Hematopoietic multipotent progenitor cell treated with erythropoietin and hydrocortisone succinate and interleukin-3 and kit ligand, for 6 days (in vitro differentiated cells): ENCODE results near the gene ADRA2C.
A peak's percentile ranks its signal among the peaks of the same experiment; 100 is the strongest.

Experiments used
- DNase-seq: peaks from one replicate; pipeline ENCODE4 v3.0.0-alpha.2; 2015

ADRA2C gene

DNA sequence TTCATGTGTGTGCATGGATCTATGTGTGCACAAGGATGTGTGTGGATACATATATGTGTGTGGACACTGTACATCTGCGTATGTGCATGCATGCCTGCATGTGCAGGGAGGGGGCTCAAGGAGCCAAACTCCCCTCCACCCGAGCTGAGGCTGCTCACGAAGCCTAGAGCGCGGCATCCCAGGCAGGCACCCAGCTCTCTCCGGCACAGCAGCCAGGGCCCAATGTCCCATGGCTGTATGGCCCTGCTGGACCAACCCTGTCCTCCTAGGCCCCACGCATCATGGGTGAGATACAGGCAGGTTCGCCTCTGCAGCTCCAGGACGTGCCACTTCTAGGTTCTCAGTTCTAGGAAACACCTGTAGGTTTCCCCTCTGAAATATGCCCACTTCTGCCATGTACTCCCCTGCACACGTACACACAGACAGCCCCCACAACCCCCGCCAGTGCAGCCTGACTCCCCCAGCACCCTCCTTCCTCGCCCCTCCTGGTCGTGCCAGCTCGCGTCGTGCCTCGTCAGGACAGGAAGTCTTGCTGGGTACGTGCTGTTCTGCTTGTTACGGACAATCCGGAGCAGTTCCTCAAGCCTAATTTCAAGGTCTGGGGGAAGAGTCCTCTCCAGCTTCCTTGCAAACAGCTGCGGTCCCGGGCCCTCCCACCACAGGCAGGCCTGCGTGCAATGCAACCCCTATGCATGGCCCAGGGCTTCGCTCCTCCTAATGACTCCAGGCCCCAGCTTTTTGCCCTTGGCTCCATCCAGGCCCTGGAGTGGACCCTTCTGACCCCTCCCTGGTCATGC, 3.2 kb upstream of the ADRA2C start:
- DNase-seq: peak; percentile 13

DNA sequence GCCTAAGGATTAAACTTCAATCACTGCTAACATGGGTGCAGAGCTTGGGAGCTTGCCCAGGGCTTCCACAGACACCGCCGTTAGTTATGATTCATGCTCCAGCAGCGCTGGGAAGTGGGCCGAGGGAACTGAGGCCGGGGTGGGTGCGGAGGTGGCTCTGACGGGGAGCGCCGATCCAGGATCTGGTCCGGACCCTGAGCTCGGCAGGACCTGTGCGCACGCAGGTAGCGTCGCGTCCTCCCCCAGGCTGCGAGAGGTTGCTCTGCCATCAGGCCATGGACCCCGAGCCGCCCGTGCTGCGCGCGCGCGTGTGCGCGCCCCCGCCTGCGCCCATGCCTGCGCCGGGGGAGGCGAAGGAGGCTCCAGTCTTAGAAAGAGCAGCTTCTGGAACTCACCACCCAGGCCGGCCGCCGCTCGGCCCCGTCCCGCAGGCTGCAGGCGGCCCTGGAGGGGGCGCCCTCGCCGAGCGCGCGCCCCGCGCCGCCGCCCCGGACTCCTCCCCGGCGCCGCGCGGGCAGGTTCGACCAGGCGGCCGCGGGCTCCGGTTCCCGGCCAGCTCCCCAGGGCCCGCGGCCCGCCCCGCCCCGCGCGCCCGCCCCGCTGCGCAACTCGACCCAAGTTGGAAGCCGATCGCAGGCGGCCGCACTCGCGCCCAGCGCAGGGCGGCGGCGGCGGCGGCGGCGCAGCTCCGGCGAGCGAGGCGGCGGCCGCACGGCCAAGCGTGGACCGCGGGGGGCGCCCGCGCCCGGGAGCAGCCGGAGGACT, 732 bp upstream of the ADRA2C start:
- DNase-seq: peak; percentile 32

DNA sequence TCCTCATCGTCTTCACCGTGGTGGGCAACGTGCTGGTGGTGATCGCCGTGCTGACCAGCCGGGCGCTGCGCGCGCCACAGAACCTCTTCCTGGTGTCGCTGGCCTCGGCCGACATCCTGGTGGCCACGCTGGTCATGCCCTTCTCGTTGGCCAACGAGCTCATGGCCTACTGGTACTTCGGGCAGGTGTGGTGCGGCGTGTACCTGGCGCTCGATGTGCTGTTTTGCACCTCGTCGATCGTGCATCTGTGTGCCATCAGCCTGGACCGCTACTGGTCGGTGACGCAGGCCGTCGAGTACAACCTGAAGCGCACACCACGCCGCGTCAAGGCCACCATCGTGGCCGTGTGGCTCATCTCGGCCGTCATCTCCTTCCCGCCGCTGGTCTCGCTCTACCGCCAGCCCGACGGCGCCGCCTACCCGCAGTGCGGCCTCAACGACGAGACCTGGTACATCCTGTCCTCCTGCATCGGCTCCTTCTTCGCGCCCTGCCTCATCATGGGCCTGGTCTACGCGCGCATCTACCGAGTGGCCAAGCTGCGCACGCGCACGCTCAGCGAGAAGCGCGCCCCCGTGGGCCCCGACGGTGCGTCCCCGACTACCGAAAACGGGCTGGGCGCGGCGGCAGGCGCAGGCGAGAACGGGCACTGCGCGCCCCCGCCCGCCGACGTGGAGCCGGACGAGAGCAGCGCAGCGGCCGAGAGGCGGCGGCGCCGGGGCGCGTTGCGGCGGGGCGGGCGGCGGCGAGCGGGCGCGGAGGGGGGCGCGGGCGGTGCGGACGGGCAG, 792 bp downstream of the ADRA2C start:
- peak; percentile 13 for DNase-seq

DNA sequence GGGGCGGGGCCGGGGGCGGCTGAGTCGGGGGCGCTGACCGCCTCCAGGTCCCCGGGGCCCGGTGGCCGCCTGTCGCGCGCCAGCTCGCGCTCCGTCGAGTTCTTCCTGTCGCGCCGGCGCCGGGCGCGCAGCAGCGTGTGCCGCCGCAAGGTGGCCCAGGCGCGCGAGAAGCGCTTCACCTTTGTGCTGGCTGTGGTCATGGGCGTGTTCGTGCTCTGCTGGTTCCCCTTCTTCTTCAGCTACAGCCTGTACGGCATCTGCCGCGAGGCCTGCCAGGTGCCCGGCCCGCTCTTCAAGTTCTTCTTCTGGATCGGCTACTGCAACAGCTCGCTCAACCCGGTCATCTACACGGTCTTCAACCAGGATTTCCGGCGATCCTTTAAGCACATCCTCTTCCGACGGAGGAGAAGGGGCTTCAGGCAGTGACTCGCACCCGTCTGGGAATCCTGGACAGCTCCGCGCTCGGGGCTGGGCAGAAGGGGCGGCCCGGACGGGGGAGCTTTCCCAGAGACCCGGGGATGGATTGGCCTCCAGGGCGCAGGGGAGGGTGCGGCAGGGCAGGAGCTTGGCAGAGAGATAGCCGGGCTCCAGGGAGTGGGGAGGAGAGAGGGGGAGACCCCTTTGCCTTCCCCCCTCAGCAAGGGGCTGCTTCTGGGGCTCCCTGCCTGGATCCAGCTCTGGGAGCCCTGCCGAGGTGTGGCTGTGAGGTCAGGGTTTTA, 1.5 kb downstream of the ADRA2C start:
- peak; percentile 30 for DNase-seq

DNA sequence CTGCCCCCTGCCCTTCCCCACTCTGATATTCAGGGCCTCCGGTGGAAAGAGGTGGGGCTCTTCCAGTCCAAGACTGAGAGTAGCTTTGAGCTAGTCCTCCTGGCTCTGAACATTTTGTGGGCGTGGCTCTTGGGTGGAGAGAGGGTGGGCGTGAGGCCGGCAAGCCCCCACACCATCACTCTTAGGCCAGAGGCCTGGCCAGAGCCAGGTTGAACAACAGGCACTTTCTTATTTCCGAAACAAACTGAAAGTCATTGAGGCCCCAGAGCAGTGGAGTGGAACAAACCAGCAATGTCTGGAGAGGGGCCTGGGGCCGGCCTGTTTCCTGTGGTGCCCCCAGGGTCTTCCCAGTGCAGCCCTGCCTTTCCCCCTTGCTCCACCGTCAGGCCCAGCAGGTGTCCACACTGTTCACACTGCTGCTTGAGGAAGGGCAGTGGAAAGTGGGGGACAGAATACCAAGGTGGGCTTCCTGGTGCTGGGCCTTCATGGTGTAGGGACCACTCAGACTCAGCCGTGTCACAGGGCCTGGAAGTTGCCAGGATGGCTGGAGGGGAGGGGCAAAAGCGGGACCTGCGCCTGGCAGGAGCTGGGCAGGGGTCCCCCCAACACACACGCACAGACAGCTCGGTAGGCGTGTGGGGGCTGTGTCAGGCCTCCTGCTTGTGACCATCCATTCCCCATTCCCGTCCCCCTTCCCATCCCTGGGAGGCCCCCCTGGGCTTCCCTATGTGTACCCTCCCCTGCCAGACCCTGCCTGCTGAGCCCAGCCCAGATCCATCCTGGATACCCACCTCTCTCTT, 2.9 kb downstream of the ADRA2C start:
- no peak for DNase-seq

DNA sequence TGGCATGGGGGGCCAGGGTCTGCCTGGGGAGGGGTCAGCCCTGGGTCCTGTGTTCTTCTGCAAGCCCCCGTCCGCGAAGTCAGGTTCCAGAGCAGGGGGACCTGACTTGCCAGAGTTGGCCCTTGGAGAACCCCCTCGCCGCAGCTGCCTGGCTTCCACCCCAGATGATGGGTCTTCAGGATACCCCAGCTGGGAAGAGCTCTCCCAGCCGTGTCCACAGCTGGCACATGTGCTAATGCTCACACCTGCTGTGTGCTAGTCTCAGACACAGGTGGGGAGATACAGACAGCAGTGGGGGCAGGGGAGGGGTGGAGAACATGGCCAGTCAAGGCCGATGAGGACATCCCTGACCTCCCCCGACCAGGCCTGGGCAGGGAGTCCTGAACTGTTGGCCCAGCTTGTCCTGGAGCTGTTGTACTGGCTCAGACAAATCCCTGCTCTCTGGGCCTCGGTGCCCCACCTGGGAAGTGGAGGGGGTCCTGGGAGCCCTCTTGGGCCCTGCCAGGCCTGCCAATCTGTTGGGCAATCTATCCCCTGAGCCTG, 3.5 kb downstream of the ADRA2C start:
- DNase-seq: no peak

DNA sequence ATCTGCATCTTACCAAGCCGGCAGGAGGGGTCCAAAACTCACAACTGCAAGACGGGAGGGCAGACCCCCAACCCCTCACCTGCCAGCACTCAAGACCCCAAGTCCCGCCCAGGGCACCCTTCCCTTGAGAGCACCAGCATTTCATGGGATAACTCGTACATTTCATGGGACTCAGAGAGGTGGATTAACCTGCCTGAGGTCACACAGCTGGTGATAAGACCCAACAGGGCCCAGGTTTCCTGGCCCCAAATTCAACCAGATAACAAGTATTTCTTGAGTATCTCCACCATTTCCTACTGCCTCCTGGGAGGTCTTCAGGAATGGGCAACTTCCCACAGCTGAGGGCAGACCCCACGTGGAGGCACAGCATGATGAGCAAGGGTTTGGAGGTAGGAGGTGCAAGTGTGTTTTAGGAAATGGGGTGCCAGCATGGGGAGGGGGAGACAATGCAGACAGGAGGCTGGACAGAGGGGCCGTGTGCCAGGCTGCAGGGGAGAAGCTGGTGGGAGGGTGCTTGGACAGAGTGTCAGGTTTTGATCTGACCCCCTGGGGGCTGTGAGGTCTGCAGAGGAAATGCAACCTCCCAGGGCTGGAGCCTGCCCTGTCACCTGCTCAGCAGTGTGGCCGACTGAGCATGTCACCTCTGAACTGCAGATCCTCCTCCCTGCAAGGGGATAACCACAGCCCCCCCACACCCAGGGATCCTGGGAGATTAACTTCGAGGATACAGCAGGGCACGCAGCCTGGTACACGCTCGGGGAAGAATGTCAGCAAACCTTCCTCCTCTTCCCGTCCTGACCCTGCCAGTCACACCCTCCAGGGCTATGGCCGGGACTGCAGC, 4.4 kb downstream of the ADRA2C start:
- no peak for DNase-seq

DNA sequence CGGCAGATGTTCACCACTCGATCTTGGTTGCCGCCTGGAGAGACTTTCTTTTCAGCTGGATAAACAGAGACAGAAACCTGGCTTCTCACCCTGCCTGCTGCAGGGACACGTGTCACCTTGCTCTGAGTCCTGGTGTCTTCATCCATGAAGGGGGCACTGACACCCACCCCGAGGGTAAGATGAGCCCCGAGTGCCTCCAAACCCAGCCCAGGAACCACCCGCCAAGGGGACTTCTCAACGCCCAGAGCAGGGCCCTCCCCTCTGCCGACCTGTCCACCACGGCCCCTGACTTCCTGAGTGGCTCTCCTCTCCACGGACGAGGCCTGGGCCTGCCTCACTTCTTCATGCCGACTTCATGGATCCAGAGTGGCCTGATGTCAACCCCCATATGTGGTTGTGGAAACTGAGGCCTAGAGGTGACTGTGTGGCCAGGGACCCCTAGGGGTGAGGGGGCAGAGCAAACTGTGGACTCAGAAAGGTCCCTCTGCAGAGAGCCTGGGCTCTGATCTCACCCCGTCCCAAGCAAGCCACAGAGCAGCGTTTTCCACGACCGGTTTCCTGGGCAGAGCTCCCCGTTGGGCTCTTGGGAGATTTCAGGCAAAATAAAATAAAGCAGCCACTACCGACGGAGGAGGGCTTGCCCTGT, 5.1 kb downstream of the ADRA2C start:
- DNase-seq: no peak

DNA sequence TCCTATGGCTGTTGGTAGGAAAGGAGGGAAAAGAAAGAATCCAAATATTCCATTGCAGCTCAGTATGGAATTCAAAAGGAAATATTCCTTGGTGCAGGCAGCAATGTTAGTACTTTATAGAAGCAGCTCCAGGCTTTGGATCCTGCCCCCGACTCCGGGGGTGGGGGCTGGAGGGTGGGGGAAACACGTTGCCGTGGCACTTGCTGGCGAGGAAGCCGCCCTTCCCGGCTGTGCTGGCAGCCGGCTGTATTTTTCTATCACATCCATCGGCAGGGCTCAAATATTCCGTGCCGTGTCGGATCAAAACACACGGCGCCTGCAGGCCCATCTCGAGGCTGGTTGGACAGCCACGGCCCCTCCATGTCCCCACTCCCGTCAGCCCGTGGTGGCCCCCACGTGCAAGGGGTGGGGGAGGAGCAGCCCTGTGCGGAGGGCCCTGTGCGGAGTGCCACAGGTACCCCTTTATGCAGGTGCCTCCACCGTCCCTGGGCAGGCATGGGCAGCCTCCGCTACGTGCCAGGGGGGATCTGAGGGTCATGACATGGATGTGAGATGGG, 5.8 kb downstream of the ADRA2C start:
- DNase-seq: no peak

DNA sequence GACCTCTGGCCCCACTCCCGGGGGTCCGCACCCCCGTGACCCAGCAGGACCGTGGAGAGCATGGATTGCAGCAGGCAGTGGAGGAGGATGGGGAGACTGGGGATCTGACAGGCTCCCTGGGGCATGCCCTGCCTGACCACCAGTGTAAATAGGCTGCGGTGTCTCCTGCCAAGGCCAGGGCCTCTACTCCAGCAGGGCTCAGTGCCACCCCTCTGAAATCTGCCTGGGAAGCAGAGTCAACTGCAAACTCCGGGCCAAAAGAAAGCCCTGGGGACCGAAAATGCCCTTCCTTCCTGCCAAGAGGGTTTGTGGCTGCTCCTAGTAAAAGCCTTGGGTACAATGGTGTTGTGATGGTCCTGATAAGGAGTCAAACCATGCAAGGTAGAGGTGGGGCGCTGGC, 6.4 kb downstream of the ADRA2C start:
- no peak for DNase-seq

DNA sequence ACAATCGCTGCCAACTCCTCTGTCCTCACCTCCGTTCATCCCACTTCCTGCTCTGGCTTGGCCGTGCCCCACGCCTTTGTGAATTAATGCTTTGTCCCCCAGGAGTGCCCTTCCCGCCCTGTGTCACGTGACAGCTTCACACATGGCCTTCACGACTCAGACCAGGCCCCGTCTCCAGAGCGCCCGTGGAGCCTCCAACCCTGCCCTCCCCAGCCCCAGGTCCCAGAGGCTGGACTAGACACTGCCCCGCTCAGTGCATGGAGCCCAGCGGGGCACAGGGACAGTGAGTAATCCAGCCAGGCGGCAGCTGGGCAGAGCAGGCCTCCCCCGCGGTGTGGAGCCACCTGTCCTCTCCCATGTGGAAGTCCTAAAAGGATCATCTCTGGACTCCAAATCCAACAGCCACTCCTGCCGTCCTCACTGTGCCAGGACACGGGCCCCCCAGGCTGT, 7.4 kb downstream of the ADRA2C start:
- DNase-seq: no peak

DNA sequence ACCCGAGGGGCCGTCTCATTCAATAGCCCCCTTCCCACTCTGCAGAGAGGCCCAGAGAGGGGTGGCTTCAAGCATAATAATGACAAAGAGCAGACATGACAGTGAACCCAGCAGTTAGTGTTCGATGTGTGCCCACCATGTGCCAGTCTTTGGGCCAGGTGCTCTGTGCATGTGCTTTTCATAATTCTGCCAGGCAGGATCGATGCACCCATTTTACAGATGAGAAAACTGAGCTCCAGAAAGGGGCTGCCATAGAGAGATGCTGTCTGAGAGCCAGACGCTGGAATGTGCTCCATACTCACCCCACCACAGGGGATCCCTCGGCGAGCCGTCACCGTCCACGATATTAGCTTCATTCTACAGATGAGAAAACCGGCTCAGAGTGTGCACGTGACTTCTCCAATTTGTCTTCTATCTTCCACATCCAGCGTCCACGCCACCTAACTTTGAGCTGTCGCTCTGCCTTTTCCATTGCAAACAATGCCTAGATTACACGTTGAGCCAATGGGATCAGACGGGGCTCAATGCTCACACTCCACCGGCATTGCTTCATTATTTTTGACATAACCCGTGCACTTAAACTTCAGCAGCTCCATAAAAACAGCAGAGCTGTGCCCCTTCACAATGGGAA, 8.2 kb downstream of the ADRA2C start:
- no peak for DNase-seq

DNA sequence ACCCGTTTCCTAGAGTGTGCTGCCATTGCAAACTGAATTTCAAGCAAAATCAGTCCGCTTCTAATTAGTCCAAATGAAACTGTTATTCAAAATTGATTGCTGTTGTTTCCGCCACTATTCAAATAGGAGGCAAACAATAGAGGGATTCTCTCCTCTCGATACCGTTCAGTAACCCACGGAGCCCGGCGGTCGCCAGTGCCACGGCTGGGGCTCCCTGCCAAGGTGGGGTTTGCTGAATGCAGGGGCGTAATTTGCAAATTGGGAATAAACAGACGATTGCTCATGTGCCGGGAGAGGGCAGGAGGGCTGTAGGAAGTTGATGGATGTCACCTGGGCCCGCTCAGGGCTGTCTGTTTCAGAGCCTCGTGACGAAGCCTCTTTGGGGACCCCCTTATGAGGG, 8.8 kb downstream of the ADRA2C start:
- DNase-seq: no peak

DNA sequence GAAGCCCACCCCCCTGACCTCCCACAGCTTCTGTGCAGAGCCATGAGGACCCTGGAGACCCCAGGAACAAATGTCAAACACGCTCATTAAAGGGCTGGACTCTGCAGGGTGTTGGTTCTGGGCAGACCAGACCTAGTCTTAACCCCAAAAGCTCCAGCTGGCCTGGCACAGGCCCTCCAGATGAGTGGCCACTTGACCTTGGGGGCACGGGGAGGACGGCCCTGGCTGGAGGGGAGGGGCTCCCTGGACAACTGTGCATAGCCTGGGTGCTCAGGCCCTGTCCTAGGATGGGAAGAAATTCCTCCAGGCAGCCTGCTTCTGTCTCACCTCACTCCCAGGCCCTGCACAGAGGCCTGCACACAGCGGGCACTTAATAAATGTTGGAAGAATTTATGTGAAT, 9.4 kb downstream of the ADRA2C start:
- DNase-seq: no peak

DNA sequence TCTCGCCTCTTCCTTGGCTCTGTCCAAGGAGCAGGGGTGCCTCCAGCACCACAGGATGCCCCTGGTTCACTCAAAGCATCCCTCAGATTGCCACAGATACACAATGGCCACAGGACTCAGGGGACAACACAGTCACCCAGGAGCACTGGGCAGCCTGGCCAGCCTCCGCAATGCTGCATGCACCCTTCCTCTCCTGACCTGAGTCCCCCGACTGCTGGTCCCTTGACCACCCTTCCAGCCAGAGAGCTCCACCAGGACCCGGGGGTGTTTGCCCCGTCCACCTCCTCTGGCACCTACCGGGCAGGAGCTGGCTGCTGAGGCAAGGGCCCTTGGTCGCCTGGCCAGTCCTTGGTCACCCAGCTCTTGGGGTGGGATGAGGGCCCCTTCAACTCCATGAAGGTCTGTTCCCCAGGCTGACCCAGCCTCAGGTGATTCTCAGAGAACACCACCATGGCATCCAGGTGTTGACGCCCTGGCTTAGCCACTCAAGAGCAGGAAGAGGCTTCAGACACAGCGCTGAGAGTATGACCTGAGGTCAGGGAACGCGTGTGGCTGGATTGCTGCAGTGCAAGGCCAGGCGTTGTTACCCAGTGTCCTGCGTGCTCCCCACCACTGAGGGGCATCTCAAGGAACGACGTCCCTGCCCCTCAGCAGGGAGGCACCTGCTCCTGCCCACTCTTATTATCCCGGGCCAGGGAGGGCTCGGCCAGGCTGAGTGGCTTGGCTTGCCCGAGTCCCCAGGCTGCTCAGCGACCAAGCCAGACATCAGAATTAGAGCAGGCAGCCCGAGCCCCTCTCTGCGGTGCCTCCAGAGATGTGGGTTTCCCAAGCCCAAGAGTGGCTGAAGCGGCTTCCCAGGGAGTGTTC, 10.2 kb downstream of the ADRA2C start:
- no peak for DNase-seq

DNA sequence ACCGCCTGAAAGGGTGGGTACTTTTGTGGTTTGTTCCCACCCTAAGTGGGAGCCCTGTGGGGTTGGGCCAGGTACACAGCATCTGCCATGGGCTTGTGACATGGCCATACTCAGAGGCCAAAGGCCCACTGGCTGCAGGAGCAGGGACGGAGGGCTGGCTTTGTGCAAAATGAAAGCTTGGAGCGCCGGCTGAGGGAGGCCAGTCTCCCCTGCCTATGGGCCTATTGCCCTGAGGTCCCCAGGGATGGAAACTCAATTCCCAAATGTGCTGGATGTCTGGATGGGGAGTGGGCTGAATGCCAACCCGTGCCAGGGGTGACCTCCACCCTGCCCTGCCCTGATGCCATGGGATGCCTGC, 10.8 kb downstream of the ADRA2C start:
- DNase-seq: no peak

DNA sequence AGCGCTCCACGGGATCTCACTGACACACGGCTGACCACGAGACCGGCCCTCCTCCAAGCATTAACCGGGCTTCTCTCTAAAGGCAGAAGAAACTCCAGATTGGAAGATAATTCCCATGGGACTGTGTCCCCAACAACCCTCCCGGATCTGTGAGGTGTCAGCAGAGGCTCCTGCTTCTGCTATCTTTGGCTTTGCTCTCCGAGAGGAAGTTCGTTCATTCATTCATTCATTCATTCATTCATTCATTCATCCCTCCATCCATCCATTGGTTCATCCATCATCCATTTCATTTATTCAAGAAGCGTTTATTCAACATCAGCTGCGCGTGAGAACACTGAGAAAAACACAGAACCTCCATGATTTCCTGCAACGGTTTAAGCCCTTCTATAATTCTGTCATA, 11.5 kb downstream of the ADRA2C start:
- no peak for DNase-seq

DNA sequence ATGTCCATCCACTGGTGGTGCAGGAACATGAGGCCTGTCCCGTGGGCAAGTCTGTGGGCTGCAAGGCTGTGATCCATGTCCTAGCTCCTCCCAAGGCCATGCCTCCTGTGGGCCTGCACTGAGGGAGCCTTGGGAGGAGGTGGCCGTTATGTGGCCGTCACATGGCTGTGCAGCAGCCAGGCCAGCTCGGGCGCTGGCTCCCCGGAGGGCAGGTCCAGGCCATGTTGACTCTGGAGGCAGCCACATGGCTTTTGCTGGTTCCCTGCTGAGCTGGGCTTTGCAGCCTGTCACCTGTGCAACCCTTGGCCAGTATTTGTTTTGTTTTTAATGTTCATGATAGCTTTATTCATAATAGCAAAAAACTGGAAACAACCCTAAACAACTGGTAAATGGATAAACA, 13.3 kb downstream of the ADRA2C start:
- no peak for DNase-seq
